GM18873 (cell line): ENCODE data around the gene HOXD3.

Experiments used
- ATAC-seq: cut with Tn5 transposase; IDR thresholded peaks from one replicate; pipeline ENCODE4 v1.9.1; 2021; ENCODE audit warnings: mild to moderate bottlenecking, moderate library complexity, moderate number of reproducible peaks; ENCODE audit not compliant: unreplicated experiment, low FRiP score

The HOXD3 gene

GRCh38 chr2:176174824-176175708 is 18.0 kb downstream of the HOXD3 start:
- ATAC-seq = no peak

DNA sequence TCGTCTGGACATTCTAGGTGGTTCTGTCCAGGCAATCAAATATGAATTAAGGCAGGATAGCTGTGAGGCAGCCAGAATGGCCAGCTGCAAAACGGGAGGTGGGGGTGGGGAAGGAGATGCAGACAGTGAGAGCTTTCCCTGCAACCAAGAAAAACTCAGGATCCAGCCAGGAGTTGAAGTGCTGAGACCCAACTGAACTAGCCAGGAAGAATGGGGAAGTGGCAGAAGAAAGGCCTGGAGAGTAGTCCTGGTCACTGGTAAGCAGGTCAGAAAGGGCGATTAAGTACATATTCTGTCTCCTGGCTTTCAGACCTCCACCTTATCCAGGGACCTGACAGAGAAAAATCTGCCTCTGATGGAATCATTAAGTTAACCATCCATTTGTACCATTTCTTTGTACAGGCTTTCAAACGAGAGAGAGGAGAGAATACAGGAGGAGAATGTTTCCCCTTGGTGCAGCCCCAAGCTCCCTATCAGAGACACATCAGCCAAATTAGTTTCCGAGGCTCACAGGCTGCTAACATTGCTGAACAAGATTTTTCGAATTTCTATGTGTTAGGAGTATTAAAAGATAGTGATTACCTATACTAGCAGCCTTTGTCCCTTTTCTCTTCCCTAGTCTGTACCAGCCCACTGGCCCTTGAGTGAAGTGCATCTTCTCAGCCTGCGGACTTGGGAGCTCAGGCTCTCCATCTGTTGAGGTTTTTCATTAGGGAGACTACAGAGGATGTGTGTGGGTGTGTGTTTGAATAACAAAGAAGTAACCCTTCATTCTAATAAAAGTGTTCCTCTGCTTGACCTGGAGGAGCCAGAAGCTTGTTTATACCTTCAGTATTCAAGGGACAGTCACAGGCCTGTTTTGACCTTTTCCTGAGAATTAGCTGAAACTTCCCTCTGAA is 18.9 kb downstream of the HOXD3 start:
- no peak for ATAC-seq

DNA sequence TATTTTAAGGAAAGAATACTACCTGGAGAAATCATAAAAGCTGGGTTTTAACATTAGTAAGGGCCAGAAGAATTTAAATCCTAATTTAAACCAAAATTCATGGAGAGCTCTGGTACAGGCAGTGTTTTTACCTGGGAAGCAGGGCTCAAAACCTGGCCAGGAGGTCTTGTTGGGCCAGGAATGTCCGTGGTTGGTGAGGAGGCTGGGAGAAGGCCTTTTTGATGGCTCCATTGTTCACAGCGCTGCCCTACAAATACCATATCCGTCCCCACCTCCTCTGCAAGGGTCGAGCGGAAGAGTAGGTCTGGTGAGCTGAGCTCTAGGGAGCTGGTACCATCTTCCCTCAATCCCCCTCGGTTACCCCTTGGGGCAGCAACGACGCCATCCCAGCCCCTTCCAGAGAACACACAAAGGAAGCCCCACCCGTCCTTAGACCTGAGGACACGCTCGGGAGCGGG is 20.5 kb downstream of the HOXD3 start:
- ATAC-seq = no peak

- no peak for ATAC-seq
Measured at GRCh38 chr2:176178038-176178756, 21.1 kb downstream of the HOXD3 start.

DNA sequence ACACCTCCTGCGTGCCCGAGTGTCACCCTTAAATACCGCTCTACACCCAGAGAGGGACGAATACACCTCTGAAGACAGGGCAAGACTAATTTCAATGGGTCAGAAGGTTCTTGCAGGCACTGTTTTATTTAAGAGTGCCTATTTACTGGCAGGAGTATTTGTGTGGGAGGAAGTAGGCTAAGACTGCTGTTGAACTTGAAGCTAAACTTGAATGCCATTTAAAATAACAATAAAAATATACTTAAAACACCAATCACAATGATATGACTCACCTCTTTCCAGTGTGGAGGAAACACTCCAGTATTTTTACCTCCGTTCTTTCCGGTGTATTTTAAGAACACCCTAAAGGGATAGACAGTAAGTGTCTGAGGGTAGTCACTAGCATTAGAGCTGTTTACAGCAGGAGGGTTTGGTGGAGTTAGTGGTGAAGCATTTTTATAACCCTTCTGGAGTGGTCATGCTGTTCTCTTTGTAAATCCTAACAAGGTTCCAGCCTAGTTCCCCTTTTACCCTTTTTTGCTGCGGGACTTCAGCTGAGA is 21.7 kb downstream of the HOXD3 start:
- ATAC-seq = no peak

GRCh38 chr2:176181551-176181950 is 24.4 kb downstream of the HOXD3 start:
- ATAC-seq = no peak

DNA sequence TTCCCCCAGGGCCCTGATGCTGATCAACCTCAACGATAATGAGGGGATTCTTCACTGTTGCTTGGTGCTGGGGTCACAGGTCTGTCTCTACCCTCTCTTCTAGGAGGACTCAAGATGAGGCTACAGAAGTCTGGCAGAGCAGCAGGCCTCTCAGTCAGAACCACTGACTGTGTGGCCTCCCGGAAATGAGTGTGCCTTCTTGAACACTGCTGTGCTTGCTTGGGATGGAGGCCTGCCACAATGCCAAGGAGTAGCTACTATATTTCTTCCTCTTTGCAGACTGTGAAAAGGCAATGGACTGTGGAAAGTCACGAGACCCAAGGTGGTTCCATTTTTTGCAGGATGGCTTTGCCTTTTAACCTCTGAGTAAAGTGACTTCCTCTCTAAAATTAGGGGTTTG is 25.6 kb downstream of the HOXD3 start:
- no peak for ATAC-seq

DNA sequence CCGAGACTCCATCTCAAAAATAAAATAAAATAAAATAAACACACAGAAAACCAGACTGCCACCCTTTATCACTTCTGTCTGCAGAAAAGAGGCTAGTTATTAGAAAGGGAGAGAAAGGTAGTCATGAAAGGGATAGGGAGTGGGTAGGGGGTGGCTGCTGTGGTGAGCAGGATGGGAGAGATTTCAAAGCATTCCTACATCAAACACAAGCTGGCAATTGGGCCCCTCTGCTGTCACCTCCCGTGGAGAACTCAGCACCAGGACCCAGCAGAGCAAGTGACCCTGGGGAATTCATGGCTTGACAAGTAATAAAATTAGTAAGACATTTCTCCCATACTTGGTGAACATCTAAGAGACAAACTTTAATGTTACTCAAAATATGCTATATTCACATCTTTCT is 27.6 kb downstream of the HOXD3 start:
- ATAC-seq = no peak

DNA sequence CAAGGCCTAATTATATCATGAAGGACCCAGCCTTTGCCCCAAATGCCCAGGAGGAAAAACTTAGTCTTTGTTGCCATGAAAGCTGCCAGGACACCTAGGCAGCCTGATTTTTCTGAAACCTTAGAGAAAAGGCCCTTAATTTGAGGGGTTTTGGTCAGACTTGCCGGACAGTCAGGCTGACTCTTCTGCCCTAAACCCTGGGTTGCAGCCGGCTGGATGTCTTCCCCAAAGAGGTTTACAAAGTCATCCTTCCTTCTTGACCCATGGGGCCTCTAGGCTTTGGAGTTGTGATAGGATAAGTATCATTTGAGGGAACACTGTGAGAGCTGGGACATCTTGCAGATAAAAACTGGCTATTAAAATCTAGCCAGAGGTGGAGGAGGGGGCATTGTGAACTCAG is 28.9 kb downstream of the HOXD3 start:
- ATAC-seq = no peak

DNA sequence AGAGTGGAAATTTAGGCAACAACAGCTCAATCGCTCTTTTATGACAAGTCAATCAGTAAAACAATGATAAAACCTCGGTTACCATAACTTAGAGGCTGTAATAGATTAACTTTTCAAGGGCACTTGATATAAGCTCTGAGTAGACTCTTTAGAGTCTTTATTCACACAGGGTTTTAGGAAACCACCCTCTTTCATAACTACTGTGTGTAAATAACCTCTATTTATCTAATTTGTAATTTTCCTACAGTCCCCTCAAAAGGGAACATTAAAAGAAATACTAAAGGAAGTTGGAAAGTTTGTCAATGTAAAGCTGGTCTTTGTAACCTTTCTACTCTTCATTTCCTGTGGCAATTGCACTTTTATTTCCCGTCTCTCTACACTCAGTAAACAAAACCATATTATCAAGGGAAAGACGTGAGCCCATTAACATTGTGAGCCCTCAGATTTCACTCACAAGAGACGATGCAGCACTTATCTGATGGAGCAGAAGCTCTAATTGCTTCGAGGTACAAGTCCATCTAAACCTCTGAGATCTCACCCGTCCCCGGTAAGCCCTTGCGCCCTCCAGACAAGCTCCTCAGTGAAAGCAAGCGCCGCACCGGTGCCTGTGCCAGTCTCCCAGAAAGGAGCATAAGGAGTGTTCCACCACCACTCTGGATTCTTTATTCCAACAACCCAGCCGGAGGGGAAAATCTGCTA is 30.2 kb downstream of the HOXD3 start:
- no peak for ATAC-seq

DNA sequence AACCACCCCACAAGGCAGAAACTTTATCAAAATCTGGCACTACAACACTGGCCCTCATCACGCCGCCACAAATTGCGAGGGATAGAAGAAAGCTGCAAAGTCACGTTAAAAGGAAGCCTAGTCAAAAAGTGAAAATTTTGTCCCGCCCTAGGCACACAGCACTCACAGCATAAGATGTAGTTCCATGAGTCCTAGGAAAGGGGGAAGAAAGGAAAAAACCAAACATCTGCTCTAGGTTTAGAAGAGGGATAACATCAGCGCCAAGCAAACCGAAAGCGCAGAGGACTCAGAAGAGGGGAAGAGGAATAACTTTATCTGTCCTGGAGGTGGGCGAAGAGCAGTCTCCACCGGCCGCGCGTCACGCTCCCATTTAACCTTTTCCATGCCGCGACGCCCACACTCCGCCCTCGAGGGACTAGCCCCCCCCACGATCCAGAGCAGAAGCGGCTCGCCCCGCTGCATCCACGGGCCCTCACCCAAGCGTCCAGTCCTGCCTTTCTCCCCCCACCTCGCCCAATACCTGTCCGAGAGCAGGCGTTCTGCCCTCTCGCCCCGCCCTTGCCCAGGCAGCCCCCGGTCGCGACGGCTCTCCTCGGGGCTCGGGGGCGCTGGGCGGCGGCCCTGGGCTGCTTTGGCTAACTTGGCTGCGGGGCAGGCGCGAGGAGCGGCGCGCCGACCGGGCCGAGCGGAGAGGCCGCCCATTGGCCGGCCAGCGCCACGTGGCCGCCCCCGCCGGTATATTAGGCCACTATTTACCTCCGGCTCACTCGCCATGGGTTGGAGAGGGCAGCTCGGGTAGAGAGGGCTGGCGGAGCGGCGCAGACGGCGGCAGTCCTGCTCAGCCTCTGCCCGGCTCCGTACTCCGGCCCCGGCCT is 31.0 kb downstream of the HOXD3 start, which contains the start of gene HOXD1:
HOXD1 (plus strand) TSS at position 770 of the 875 bp plus-strand sequence. CDS start 134 bp downstream, outside the sequence.
- ATAC-seq = no peak

GRCh38 chr2:176188774-176189680 is 31.9 kb downstream of the HOXD3 start:
- ATAC-seq = no peak

GRCh38 chr2:176189681-176190641 is 32.9 kb downstream of the HOXD3 start:
- ATAC-seq = no peak

GRCh38 chr2:176192351-176192750 is 35.2 kb downstream of the HOXD3 start:
- ATAC-seq = no peak

- ATAC-seq = no peak
Measured at GRCh38 chr2:176193048-176193447, 35.9 kb downstream of the HOXD3 start.

GRCh38 chr2:176199902-176200301 is 42.8 kb downstream of the HOXD3 start:
- no peak for ATAC-seq

DNA sequence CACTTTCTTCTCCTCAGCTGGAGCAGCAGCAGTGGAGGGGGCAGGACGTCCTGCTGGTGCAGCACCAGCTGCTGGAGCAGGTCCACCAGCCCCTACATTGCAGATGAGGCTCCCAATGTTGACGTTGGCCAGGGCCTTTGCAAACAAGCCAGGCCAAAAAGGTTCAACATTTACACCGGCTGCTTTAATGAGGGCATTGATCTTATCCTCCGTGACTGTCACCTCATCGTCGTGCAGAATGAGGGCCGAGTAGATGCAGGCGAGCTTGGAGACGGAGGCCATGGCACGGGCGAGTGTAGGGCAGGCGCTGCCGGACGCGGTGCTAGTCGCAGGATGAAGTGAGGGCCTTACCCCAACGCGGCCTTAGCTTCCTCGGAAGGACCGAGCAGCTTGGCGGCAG is 43.9 kb downstream of the HOXD3 start:
- no peak for ATAC-seq
